IPS DF 6.9 (cell line): ENCODE results near the gene TECPR1.

Source experiments
- DNase-seq: peaks from one replicate; pipeline ENCODE4 v3.0.0-alpha.2; 2013; ENCODE audit warnings: low read depth, low spot score
- H3K27ac ChIP-seq: one replicate; pipeline ENCODE4 v1.5.1; 2013; ENCODE audit warnings: low read length, control low read depth
- H3K27me3 ChIP-seq: 2 replicates; pipeline ENCODE4 v1.6.1; 2013; ENCODE audit warnings: mild to moderate bottlenecking, low read length; ENCODE audit not compliant: control insufficient read depth, insufficient read depth
- H3K36me3 ChIP-seq: 2 replicates; pipeline ENCODE4 v1.6.1; 2013; ENCODE audit warnings: low read length; ENCODE audit not compliant: control insufficient read depth, insufficient read depth
- H3K4me1 ChIP-seq: 2 replicates; pipeline ENCODE4 v1.6.1; 2013; ENCODE audit warnings: low read length; ENCODE audit not compliant: control insufficient read depth, insufficient read depth
- H3K4me3 ChIP-seq: 2 replicates; pipeline ENCODE4 v1.5.1; 2013; ENCODE audit warnings: mild to moderate bottlenecking, low read length
- H3K9me3 ChIP-seq: 2 replicates; pipeline ENCODE4 v1.6.1; 2013; ENCODE audit warnings: low read length, inconsistent platforms; ENCODE audit not compliant: control insufficient read depth, insufficient read depth
- WGBS: extraction: QIAGEN DNeasy Blood & Tissue Kit; methylation state at CpG from one replicate; pipeline ENCODE4 v1.1.7; 2013; ENCODE audit warnings: mixed read lengths, missing lambda C conversion rate; ENCODE audit not compliant: insufficient read length, insufficient coverage; 5-methylcytosine and 5-hydroxymethylcytosine counted together

Gene TECPR1

DNA sequence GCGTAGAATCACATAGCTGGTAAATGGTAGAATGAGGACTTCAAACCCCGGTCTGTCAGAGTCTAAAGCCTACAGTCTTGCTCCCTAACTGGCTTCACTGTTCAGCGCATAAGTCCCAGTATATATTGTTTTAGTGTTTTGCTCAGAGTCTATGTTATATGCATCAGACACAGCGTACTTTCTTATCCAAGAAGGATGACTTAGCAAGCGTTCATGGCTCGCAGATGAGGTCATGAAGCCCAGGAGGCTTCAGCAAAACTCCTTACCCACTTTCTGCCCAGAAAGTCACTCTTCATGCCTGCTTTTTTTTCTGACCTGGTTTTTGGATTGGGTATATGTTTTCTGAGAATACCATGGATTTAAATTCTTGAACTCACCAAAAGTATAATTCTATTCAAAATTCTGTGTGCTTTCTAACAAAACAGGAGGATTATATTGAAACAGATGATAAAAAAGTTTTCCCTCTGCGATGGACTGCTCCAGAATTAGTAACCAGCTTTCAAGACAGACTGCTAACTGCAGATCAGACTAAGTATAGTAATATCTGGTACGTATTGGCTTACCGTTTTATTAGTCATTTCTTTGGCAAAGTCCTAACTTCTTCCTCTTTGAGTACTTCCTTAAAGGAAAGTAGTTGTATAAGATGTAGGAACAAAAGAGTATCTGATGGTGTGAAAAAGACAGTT is 65.4 kb downstream of the TECPR1 start:
- Histone ChIP-seq H3K36me3 (peaks cover 2% of the 10 kb centered on the region; the same call in 1 of the 2 replicates), H3K4me1 (no peaks in the 10 kb centered on the region), H3K4me3 (no peak overlapping the region), H3K27ac (no peak overlapping the region), H3K27me3 (no peaks in the 10 kb centered on the region), H3K9me3 (no peaks in the 10 kb centered on the region; the same call in 1 of the 2 replicates)
- no peak for DNase-seq
- WGBS = no CpG with 5 or more reads among the region's 9 CpGs

DNA sequence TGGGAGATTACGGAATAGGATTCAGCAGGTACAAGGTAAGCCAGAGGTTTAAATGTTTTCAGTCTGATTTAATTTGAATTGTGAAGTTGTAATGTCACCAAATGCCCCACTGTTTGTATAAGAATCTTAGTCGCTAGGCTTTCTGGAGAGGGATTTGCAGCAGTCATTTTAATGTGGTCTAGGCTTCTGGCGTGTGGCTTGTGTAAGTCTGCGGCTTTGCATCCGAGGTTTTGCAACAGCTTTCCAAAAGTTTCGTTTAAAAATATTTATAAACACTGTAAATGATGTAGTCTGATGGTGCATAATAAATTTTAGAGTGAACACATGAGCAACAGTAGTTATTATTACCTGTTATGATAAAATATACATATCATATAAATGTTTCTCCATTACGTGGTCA is 66.9 kb downstream of the TECPR1 start:
- Histone ChIP-seq H3K9me3 (no peaks in the 10 kb centered on the region; the same call in 1 of the 2 replicates), H3K27ac (no peak overlapping the region), H3K4me3 (no peak overlapping the region), H3K4me1 (no peaks in the 10 kb centered on the region), H3K27me3 (no peaks in the 10 kb centered on the region; the same call in 1 of the 2 replicates), H3K36me3 (no peaks in the 10 kb centered on the region)
- no peak for DNase-seq
- WGBS = no CpG with 5 or more reads among the region's 7 CpGs

DNA sequence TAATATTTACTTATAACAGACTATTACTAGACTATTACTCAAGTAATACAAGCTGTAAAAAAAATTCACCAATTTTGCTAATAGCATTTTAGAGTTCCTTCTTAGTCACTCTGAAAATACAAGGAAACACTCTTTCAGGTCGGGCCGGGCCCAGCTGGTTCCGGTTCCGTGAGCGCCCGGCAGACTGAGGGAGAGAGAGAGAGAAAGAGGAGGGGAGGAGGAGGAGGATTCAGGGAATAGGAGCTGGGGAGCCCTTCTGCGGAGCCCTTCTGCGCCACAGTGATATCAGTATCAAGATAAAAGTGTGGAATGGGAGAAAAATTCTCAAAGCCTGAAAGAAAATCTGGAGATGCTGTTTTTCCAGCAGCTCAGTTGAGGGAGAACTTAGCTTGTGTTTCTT is 71.3 kb downstream of the TECPR1 start:
- no CpG with 5 or more reads among the region's 8 CpGs for WGBS

DNA sequence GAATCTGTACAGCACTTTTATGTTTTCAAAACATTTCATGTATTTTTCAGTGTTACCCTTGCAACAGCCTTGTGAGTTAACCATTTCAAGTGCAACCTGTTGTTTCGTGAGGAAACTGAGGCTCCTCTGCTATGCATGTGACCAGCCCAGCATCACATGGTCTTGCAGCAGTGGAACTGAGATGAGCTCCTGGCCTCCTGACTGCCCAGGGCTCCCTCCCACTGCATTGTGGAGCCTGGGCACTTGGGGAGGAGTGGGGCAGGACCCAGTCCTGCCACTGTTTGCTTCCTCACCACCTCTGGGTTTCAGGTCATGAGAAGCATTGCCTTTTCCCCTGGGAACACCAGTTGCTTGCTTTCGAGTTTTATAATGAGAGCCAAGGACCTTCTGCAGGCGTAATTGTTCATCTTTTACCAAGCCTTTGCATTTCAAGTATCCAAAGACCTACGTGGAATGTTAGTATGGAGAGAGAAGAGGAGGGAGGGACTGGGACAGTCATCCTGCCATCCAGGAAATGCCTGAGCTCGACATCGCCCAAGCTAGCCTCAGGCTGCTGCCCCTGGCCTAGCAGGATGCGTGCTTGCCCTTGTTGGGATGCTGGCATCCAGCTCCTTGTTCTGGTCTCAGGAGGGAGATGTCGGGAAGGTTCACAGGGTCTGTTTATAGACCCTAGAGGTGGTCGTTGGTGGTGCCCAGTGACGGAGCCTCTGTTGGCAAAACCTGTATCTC is 73.1 kb downstream of the TECPR1 start:
- no peak overlapping the region for H3K4me3 ChIP-seq
- H3K4me1 ChIP-seq = 0 out of 2 replicates have a peak, but pooled peaks cover 1% of the 10 kb centered on the region
- H3K9me3 ChIP-seq = no peaks in the 10 kb centered on the region; the same call in 1 of the 2 replicates
- no CpG with 5 or more reads among the region's 10 CpGs for WGBS
- H3K27me3 ChIP-seq = no peaks in the 10 kb centered on the region; the same call in 1 of the 2 replicates
- no peak overlapping the region for H3K27ac ChIP-seq
- H3K36me3 ChIP-seq = peaks cover 3% of the 10 kb centered on the region; the same call in 1 of the 2 replicates
- no peak for DNase-seq

More for the DNA sequence above, 71.3 kb downstream of the TECPR1 start:
- Histone ChIP-seq H3K27me3 (no peaks in the 10 kb centered on the region; the same call in 1 of the 2 replicates), H3K9me3 (no peaks in the 10 kb centered on the region; the same call in 1 of the 2 replicates), H3K27ac (no peak overlapping the region), H3K4me3 (no peak overlapping the region), H3K4me1 (0 out of 2 replicates have a peak, but pooled peaks cover 1% of the 10 kb centered on the region), H3K36me3 (no peaks in the 10 kb centered on the region)
- DNase-seq = no peak

DNA sequence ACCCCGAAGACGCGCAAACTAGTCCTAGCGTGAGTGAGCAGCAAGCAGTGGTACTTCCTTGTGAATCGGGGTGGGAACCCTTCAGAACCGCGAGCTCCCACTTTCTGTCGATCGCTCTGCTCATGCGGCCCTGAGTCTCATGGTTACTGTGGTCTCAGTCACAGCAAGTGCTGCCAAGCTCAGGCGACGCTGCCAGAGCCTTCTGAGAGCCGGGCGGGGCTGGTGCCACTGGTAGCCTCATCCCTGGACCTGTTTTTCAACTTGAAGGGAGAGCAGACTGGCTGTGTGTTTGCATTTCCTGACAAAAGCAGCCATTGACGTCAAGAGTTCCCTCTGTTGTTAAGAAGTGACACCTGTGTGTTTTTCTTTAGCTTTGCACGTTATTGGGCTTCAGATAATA is 73.7 kb downstream of the TECPR1 start:
- no CpG with 5 or more reads among the region's 16 CpGs for WGBS
- Histone ChIP-seq H3K4me3 (no peak overlapping the region), H3K27ac (no peak overlapping the region), H3K27me3 (no peaks in the 10 kb centered on the region; the same call in 1 of the 2 replicates), H3K36me3 (peaks cover 3% of the 10 kb centered on the region; the same call in 1 of the 2 replicates), H3K9me3 (no peaks in the 10 kb centered on the region; the same call in 1 of the 2 replicates), H3K4me1 (0 out of 2 replicates have a peak, but pooled peaks cover 1% of the 10 kb centered on the region)
- no peak for DNase-seq

DNA sequence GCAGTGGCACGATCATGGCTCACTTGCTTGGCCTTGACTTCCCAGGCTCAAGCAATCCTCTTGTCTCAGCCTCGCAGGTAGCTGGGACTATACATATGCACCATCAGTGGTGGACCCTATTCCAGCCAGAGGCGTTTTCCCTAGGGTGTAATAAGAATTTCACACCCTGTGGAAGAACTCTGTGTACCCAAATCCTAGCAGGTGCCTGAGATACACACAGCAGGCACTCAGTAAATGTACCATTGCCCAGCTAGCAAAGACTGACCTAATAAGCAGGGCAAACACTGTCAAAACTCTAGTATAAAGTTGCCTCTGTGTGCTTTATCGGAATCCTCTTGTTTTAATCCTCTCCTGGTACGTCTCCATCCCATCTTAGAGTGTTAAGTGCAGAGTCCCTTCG is 74.5 kb downstream of the TECPR1 start:
- H3K27ac ChIP-seq = no peak overlapping the region
- DNase-seq = no peak
- H3K9me3 ChIP-seq = no peaks in the 10 kb centered on the region
- H3K4me1 ChIP-seq = 0 out of 2 replicates have a peak, but pooled peaks cover 1% of the 10 kb centered on the region
- H3K27me3 ChIP-seq = no peaks in the 10 kb centered on the region; the same call in 1 of the 2 replicates
- WGBS = no CpG with 5 or more reads among the region's 6 CpGs
- no peak overlapping the region for H3K4me3 ChIP-seq
- H3K36me3 ChIP-seq = peaks cover 3% of the 10 kb centered on the region; the same call in 1 of the 2 replicates

DNA sequence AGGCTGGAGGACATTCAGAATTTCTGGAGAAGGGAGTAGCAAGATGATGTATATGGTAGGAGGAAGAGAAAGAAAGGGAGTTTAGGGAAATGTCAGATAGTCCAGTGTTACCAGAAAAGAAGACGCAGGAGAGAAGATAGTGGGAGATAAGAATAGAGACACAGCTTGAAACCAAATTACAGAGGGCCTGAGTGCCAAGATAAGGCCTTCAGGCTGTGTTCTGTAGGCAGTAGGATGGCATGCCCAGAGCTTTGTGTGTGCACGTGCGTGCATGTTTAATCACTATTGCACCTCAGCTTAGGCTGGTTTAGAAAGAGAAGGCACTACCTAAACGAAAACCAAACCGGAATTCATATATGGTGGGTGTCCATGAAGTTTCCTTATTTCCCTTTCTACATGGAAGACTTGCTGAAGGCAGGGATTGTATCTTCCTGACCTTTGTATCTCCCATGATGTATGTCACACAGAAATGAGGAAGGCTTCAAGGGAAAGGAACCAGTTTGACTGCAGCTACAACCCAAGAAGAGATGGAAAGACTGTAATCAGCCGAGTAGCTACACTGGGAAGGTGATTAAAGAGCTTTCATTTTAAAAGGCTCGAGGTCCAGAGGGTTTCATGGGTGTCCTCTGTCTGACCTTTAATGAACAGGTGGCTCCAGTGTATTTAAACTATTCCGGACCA is 76.6 kb downstream of the TECPR1 start:
- Histone ChIP-seq H3K9me3 (no peaks in the 10 kb centered on the region), H3K36me3 (peaks cover 3% of the 10 kb centered on the region), H3K4me1 (0 out of 2 replicates have a peak, but pooled peaks cover 1% of the 10 kb centered on the region), H3K27ac (no peak overlapping the region), H3K4me3 (no peak overlapping the region), H3K27me3 (no peaks in the 10 kb centered on the region)
- DNase-seq = no peak
- no CpG with 5 or more reads among the region's 8 CpGs for WGBS

DNA sequence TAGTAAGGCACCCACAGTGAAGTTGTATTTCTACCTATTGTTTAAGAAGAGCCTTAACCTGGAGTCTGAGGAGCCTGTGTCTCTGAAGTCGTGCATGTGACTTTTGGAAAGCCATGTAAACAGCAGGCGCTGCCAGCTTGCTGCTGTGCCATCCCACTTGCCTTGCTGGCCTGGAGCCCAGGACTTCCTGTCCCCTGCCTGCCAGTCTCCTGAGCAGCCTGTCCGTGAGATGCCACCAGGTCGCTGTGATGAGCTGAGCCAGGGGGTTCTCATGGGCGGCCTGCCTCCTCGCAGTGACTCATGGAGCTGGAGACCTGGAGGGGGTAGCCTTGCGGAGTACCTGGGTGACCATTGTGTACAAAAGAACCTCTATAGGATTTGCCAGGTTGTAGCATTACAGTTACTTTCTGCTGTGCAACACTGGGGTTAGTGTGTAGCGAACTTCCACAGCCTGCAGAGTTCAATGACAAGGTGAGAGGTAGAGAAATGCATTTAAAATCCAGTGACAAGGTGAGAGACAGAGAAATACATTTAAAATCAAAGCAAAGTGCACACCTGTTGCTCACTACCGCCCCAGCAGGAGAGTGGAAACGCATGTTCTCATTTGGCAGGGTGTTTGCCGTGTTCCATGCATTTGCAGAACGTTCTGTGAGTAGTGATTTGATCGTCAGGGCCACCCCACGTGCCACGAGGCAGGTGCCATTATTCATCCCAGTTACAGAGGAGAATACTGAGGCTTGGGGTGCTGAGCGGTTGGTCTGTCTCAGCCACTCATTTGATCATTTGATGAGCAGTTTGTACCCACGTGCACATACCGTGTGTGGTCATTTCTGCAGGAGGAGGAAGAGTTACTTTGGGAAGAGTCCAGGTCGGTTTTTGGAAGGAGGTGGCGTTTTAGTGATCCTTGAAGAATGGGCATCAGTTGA is 77.4 kb downstream of the TECPR1 start:
- H3K27me3 ChIP-seq = no peaks in the 10 kb centered on the region
- H3K4me1 ChIP-seq = 0 out of 2 replicates have a peak, but pooled peaks cover 1% of the 10 kb centered on the region
- WGBS = no CpG with 5 or more reads among the region's 20 CpGs
- DNase-seq = no peak
- H3K27ac ChIP-seq = no peak overlapping the region
- H3K36me3 ChIP-seq = peaks cover 3% of the 10 kb centered on the region
- no peak overlapping the region for H3K4me3 ChIP-seq
- no peaks in the 10 kb centered on the region for H3K9me3 ChIP-seq

DNA sequence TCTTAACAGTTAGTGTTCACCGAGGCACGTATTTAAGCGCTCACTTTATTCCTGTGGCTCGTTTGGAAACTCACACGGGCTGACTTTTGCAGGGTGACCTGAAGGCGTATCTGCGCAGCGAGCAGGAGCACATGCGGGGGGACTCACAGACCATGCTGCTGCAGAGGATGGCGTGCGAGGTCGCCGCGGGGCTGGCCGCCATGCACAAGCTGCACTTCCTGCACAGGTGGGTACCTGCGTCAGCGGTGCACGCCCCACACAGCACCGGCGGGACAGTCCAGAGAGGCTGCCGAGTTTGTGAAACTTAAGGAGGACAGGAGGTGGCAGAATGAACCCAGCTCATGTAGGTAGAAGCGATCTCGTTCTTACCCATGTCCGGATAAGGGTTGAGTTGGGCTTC is 80.6 kb downstream of the TECPR1 start:
- no peak overlapping the region for H3K4me3 ChIP-seq
- no peak overlapping the region for H3K27ac ChIP-seq
- WGBS = no CpG with 5 or more reads among the region's 24 CpGs
- no peaks in the 10 kb centered on the region for H3K27me3 ChIP-seq
- no peak for DNase-seq
- no peaks in the 10 kb centered on the region for H3K9me3 ChIP-seq
- H3K36me3 ChIP-seq = peaks cover 3% of the 10 kb centered on the region
- no peaks in the 10 kb centered on the region for H3K4me1 ChIP-seq
